Right renal pelvis (tissue), 4 donors: ENCODE results near the gene QPCT. TPM values are rescaled to one million over a fixed set of nuclear protein-coding genes. Genes with fewer than 3 reads are reported as not detected.
A peak's percentile ranks its signal among the peaks of the same experiment; 100 is the strongest.
"Not testable (repeated sequence)": the region's sequence is repeated elsewhere in the genome, so short reads cannot be mapped to it uniquely, and the experiment has no call there.

Source experiments
- DNase-seq, 4 donors: peaks; one replicate each; pipeline ENCODE4 v3.0.0-alpha.2; 2013; ENCODE audit warnings: low read depth in 4 of 4, low spot score in 3 of 4, missing footprints in 1 of 4
- polyA plus RNA-seq, 4 donors: library from polyadenylated mRNA; unstranded; fragments of 120-200 nt; gene quantifications; one replicate each; pipeline ENCODE4 v1.2.1, GENCODE V29; 2013; ENCODE audit not compliant: insufficient read length in 4 of 4

The QPCT gene
- polyA plus RNA-seq, result 10 to 100 TPM; 12.3 to 16.5 (median 15.2) TPM

DNA sequence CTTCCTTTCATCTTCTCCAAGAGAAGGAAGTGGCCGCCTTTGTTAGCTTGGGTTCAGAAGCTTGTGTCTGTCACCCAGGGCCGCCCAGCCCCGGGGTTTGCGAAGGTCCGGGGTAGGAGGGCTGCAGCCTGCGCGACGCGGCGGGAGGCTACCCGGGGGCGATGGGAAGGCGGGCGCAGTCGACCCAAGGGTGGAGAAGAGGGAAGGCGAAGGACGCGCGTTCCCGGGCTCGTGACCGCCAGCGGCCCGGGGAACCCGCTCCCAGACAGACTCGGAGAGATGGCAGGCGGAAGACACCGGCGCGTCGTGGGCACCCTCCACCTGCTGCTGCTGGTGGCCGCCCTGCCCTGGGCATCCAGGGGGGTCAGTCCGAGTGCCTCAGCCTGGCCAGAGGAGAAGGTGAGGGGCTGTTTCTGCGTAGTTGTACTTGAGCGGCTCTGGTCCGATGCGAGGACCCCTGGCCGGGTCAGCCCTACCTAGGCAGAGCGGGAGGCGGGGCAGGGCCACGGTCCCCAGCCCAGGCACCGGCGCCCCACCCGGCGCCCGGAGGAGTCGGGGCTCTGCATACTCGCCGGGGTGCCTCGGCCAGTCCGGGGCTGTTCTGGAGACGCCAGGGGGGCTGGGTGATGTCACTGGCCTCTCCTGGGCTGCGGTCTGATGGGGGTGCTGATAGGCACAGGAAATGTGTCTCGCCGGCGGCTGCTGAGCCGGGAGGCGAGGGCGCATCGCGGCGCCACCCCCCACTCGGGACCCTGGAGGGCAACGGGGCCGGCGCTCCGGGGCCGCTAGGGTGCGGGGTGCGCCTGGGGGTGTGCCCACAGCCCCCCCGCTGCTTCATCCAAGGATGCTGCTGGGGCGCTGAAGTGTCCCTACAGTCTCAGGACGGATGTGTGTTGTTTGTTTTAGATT, at the start of gene QPCT:
Gene QPCT (plus strand): TSS at position 178 of the 909 bp plus-strand sequence. CDS start 102 bp downstream, at position 280.
- DNase-seq, result no peak

DNA sequence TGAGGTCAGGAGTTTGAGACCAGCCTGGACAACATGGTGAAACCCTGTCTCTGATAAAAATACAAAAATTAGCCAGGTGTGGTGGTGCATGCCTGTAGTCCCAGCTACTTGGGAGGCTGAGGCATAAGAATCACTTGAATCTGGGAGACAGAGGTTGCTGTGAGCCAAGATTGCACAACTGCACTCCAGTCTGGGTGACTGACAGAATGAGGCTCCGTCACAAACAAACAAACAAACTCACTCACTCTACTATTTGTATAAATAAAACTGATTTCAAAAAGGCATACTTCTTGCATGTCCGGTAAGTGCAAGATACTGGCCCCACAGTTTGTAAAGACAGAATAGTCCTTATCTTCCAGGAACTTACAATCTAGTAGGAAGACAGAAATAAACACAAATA, 49.6 kb upstream of the QPCT start:
- DNase-seq, result not testable (repeated sequence)

DNA sequence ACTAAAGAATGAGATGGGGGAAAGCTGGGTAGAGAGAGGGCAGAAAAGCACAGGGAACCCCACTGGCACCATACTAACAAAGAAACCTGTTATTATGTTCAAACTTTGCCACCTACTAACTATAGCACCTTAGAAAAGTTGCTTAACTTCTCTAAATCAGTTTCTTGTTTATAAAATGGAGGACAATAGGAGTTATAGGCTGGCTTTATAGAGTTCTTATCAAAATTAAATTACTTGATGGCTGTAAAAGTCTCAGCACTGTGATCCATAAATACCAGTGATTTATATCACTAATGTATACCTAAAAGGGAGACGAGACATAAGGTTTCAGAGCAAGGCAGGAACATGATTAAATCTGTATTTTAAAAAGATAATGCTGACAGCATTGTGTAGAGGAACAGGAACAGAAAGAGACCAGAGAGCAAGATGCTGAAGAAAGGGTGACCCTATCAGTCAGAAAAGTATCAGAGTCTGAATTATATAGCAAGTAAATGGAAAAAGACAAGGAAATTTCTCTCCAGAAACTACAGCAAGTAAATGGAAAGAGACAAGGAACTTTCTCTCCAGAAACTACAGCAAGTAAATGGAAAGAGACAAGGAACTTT, 48.9 kb upstream of the QPCT start:
- no peak for DNase-seq

DNA sequence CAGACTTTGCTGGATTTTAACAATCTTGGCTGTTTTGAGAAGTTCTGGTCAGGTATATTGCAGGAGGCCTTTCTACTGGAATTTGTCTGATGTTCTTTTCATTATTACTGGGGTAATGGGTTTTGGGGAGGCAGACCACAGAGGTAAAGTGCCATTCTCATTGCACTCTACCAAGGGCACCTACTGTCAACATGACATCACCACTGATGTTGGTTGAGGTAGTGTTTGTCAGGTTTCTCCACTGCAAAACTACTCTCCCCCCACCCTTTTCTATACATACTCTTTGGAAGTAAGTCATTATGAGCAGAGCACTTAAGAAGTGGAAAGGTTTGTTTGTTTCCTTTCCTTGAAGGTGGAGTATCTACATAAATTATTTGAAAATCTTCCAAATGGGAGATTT, 46.8 kb upstream of the QPCT start:
- DNase-seq, result no peak

DNA sequence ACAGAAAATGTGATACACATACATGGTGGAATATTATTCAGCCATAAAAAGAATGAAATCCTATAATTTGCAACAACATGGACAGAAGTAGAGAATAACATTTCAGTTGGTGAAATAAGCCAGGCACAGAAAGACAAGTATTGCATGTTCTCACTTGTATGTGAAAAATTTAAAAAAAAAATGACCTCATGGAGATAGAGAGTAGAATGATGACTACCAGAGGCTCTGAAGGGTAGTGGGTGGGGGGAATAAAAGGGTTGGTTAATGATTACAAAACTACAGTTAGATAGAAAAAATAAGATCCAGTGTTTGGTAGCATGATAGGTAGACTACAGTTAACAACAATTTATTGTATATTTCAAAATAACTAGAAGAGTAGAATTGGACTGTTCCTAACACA, 44.3 kb upstream of the QPCT start:
- no peak for DNase-seq

DNA sequence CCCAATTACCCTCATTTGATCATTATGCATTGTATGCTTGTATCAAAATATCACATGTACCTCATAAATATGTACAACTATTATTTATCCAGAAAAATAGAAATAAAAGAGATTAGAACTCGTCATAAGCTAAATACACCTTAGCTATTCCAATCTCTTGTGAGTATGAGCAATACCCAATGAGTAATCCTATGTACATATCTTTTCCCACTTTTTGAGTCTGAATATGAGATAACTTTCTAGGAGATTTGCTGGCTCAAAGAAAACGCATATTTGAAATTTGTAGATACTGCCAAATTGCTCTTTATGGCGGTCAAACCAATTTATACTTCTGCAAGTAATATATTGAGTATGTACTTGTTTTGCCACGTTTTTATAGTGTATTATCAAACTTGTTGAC, 43.9 kb upstream of the QPCT start:
- DNase-seq, result no peak

DNA sequence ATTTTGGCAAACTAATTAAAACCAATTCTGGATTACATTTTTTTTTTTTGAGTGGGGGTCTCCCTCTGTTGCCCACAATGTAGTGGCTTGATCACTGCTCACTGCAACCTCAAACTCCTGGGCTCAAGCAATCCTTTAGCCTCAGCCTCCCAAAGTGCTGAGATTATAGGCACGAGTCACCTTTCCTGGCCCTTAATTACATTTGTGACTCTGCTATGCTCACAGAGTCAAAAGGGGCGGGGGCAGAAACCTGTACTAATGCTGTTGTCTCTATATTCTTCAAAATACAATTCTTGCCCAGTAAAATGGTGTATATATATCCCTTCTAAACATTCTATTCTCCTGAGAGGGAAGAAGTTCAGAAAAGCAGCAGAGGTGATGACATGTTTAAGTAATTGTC, 43.0 kb upstream of the QPCT start:
- no peak for DNase-seq

DNA sequence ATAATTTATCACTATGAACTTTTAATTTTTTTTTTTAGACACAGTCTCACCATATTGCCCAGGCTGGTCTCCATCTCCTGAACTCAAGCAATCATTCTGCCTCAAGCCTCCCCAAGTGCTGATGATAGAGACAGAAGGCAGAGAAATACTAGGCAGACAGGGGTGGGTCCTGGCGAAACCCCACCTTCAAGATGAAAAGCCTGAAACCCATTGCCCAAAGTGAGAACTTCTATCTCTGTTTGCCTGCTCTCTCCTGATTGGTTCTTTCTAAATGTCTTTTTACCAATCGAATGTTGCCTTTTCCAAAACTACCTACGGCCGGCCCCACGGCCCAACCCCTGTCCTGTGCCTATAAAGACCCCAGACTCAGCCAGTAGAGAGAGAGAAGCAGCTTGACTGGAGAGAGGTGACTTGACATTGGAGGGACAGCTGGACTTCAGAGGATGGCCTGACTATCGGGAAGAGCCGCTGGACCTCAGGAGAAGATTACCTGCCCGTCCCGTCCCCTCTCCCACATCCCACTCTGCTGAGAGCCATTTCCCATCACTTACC, 41.7 kb upstream of the QPCT start:
- no peak for DNase-seq

DNA sequence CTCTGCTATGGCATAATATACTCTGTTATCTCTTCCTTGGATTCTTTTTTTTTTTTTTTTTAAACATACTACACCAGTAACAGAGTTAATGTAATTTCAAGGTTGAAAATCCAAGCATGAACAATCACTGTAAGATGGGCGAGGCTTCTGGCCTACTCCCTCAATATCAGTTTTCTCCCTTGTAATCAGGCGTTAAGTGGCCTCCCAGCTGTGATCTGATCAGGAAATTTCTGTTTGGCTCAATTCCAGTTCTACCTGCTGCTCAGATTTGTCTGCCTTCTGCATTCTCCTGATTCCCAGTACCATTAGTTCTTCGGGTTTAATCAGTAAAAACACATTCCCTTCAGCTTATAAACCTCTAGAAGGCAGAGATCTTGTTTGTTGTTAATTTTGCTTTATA, 38.4 kb upstream of the QPCT start:
- no peak for DNase-seq

DNA sequence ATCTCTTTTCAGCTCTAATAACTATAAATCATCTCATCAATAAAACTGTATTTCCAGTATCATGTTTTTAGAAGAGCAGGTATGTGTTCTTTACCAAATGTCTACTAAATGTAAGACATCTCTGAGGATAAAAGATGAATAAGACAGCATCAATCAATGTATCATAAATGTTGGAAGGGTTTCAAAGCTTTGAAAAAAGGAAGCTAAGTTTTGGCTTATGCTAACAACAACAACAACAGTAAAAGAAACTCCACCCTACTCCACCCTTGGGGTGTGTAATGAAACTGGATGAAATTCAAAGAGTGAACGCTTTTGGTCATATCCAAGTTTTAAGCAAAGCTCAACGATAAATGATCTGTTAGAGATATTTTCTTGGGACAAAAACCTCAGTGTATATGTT, 36.9 kb upstream of the QPCT start:
- no peak for DNase-seq

DNA sequence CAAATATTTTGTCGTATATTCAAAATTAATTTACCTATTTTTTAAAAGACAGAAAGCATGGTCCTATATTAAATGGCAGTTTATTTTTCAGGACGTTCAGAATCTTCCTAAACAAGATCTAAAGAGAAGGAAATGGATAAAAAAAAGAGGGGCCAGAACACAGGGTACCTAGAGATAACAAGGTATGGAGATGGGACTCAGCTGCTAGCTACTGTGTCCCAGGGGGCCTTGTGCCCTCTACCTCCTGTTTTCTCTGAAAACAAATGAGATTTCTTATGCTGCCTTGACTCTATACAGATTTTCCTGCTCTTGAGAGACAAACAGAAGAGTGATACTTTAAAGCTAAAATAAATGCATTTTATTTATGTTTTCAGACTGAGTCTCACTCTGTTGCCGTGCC, 29.1 kb upstream of the QPCT start:
- no peak for DNase-seq

DNA sequence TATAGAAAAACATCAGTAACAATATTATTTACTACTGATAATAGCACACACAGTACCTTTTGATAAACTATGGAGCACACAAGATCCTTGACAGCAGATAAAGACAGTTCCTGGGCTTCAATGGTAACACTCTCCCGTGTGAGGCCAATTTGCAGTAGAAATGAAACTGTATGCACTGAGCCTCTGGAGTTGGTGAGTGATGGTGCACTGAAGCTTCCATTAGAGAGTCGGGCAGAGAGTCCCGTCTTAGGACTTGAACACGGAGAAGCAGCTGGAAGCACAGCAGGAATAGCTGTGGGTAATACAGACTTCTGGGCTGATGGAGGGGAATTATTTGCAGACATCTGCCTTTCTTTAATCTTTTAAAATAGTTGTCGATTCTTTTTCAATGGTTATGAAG, 28.2 kb upstream of the QPCT start:
- DNase-seq, result no peak

DNA sequence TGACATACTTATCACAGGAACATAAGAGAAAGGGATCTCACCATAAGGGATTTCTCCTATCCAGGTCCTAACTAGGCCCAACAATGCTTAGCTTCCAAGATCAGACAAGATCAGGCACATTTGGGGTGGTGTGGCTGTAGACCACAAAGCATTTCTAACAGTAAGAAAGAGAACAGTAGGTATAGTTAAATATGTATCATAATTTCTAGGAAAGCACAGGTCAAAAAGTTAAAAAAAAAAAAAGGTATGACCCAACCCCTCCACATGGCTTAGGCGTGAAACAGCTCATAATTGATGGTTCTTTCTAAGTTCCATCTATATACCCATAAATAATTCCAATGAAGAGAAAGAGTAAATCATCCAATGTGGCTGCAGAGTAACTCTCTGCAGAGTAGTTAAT, 26.7 kb upstream of the QPCT start:
- no peak for DNase-seq

DNA sequence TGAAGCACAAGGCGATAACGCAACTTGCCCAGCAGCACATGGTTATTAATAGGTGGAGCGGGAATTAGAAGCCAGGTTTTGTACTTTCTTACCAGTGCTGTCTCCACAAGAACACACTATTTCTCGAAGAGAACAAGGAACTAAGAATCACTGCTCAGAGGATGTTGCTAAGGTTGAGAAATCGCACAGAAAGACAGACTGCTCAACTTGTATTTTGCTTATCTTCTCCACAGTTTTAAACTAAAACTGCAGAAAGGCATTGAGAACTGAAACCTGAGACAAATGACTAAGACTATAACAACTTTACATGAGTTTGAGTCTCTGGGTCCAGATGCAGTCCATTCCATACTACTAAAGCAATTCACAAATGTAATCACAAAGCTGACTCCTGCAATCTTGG, 26.0 kb upstream of the QPCT start:
- no peak for DNase-seq

DNA sequence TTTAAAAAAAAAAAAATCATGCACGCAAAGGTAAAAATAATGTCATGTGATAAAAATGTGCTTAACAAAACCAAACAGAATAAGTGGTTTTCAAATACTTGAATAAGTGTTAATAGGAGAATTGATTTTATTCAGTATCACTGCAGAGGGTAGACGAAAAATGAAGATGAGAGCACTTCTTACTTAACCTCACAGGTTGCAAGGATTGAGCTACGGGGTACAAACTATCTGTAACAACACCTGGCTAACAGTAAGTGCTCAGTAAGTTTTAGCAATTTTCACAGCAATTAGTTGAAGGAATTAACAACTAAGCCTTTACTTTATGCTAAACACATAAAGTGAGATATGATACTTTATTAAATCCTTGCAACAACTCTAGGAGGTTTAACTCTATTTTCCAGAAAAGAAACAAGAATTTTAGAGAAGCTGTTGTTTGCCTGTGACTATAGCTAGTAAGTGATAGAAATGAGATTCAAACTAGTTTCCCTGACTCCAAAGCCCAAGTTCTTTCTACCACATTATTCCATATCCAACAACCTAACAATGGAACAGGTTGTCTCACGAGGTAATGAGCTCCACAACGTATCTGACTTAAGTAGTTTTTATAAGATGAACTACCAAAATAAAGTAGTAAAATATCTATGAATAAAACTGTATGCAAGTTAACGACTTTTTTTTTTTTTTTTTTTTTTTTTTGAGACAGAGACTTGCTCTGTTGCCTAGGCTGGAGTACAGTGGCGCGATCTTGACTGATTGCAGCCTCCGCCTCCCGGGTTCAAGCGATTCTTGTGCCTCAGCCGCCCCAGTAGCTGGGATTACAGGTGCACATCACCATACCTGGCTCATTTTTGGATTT, 24.4 kb upstream of the QPCT start:
- DNase-seq, result no peak

DNA sequence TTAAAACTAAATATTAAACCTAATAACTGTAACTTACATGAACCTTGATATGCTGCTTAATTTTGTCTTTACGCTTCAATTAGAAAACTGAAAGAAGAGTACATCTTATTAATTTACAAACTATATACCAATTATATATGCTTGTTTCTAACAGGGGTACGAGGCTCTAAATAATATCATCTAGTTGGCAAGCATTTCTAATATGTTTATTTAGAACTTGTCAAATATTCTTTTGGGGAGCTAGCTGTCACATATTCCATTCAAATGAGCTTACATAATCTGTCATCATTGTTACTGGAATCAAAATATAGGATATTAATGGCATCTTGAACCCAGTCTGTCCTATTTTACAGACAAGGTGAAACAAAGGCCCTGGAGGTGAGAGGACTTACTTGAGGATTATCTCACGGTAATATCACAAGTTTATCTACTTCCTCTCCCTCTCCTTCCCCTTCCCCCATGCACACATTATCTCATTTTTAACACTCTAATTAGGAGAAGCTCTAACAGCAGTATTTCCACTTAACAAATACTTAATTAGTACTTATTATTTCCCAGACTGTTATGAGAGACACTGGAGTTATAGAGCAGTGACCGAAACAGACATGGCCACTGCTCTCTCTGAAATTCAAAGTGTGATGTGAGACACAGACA, 23.3 kb upstream of the QPCT start:
- no peak for DNase-seq

DNA sequence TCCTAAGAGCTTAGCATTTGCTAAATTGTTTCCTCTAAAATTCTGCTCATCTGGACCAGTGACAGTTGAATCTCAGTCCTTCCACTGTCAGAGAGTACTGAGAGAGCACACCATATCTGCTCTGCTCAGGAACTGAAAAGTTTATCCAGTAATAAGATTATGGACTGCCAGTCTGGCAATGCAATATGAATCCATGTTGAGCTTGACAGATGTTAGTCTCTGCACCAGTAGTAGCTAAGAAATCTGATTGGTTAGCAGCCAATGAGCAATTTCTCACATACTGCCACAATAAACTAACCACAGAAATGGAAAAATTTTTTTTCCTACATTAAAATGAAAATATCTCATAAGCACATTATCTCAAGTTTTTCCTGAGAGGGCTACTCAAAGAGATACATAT, 22.1 kb upstream of the QPCT start:
- DNase-seq, result no peak

DNA sequence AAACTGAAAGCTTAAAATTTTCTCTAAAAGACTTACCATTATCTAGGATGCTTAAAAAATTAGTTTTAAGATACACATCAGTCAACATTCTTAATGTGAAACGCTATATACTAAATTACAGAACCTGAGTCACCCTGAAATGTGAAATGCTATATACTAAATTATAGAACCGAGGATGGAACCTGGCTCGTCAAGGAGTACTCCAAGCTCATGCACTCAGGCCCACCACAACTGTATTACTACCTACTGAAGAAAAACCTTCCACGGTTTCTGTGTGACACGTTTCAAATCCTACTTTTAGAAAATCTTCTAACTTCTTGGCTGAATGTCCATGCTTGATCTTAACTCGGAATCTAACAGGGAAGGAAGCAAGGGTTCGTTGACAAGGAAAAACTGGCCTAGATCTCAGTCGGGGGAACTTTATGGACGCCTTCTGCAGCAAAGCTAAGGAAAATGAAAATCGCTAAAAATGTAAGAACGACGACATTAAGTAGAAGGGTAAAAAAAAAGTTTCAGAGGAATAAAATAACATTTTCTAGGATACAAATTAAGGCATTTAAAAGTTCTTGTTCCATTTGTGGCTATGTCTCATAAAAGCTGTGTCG, 21.2 kb upstream of the QPCT start:
- DNase-seq, result no peak

DNA sequence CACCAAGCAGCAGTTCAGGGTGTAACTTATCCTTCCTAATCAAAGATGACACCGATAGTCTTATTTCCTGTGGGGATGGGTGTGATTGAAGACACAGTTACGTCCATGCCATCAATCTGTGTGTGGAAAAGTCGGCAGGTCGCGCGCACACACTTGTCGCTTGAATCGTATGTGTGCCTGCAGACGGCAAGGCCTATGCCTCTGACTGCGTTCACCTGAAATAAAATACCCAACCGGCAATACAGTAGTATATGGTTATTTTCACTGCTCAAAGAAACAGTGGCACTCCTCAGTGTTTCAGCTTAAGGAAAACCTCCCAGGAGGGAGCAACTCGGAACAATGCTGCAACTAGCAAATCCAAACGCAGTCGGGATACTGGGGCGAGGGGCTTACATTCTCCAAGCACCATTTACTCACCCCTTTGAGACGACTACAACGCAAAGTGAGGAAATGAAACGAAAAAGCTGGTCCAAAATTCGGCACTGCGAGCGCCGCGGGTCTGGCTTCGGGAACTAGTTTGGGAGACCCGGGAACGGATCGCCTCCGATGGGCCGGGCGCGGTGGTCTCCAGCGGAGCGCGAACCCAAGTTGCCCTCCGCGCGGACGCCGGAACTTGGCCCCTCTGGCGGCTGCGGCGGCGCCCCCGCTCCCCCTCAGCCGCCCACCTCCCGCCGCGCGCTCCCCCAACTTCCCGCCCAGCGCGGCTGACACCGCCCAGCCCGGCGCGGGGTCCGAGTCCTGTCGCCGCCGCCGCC, 20.5 kb upstream of the QPCT start:
- peak in 1 of 4 donors; percentile 45 for DNase-seq

DNA sequence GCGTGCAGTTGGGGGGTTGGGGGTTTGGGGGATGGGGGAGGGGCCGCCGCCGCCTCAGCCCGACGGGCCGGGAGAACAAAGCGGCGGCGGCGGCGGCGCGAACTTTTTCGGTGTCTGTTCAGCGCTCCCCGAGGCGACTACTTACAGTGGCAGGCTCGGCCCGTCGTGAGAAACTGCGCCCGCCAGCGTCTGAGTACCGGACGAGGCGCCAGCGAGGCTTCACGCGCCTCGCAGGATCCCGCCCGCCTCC, 20.0 kb upstream of the QPCT start:
- no peak for DNase-seq
